HepG2 (cell line): ENCODE measurements around the gene PDCD5. TPM values are rescaled to one million over a fixed set of nuclear protein-coding genes. Genes with fewer than 3 reads are reported as not detected.

Experiments used
- ATAC-seq: fragments of 200-7000 bp; cut with Tn5 transposase; 3 replicates; pipeline ENCODE4 v1.9.1; 2020; ENCODE audit warnings: mild to moderate bottlenecking, moderate library complexity
- BruUV-seq: library from RNA; stranded (reverse); fragments of 400-500 nt; replicated peaks from 2 replicates; lab custom pipeline; 2021; lab: Mats Ljungman, UMichigan
- CTCF ChIA-PET: fragments of 300-600 bp; formaldehyde crosslinking; extraction: SDS; loops from one replicate; lab custom pipeline; 2021; ENCODE audit warnings: low total read pairs, inconsistent platforms, low intra/inter-chr PET ratio; lab: Yijun Ruan, JAX
- POLR2A ChIA-PET: fragments of 350-600 bp; sonication (Branson Sonifier 250); formaldehyde crosslinking; loops from one replicate; lab custom pipeline; 2020; ENCODE audit warnings: antibody characterized with exemption, inconsistent platforms; lab: Yijun Ruan, JAX
- DNase-seq: peaks from one replicate; pipeline ENCODE4 v3.0.0-alpha.2; 2015; ENCODE audit warnings: low spot score
- FAIRE-seq: peaks from 3 replicates; lab custom pipeline; 2011; peaks lifted over from hg19 to GRCh38; lab: Jason Lieb, UNC
- H2AFZ ChIP-seq: one replicate; pipeline ENCODE4 v1.6.1; 2011; ENCODE audit warnings: low read length, inconsistent platforms
- H3K27ac ChIP-seq: fragments of 300-600 bp; 3 replicates; pipeline ENCODE4 v1.8.0; 2011; ENCODE audit warnings: mixed run types, mild to moderate bottlenecking, mixed read lengths, low read length, inconsistent platforms; ENCODE audit not compliant: insufficient read depth; ENCODE audit errors: extremely low read length
- H3K27me3 ChIP-seq, 2 experiments: fragments of 200-600 bp in 1 of 2; 2 replicates in 1 of 2; 3 replicates in 1 of 2; pipeline versions ENCODE4 v1.6.0 to v1.8.0; 2011; ENCODE audit warnings: low read length in 2 of 2, mild to moderate bottlenecking in 2 of 2, moderate library complexity in 2 of 2, inconsistent platforms in 1 of 2; ENCODE audit not compliant: insufficient read depth in 2 of 2, control insufficient read depth in 1 of 2
- H3K36me3 ChIP-seq, 2 experiments: fragments of 200-600 bp in 1 of 2; replicated peaks in 1 of 2; 2 replicates in 1 of 2; 3 replicates in 1 of 2; pipeline versions ENCODE4 v1.5.1 to v1.8.0; 2011; ENCODE audit warnings: low read length in 2 of 2, inconsistent platforms in 1 of 2; ENCODE audit not compliant: insufficient read depth in 2 of 2, control insufficient read depth in 1 of 2
- H3K4me1 ChIP-seq: 2 replicates; pipeline ENCODE4 v1.5.1; 2012; ENCODE audit warnings: low read length, inconsistent platforms; ENCODE audit not compliant: insufficient read depth
- H3K4me2 ChIP-seq: 2 replicates; pipeline ENCODE4 v1.6.0; 2011; ENCODE audit warnings: low read depth, low read length, inconsistent platforms
- H3K4me3 ChIP-seq, 3 experiments: fragments of 200-600 bp in 1 of 3; sonication (generic), shearing (Covaris generic) in 1 of 3; replicated peaks in 1 of 3; 2 replicates each; pipeline ENCODE4 v1.5.1; 2011 to 2016; ENCODE audit warnings: low read length in 3 of 3, inconsistent platforms in 2 of 3, low read depth in 2 of 3, mild to moderate bottlenecking in 2 of 3, control low read depth in 1 of 3, mixed read lengths in 1 of 3; ENCODE audit not compliant: insufficient read depth in 1 of 3
- H3K79me2 ChIP-seq: one replicate; pipeline ENCODE4 v1.6.1; 2011; ENCODE audit warnings: low read length, inconsistent platforms; ENCODE audit not compliant: insufficient read depth
- H3K9ac ChIP-seq: 2 replicates; pipeline ENCODE4 v1.6.0; 2011; ENCODE audit warnings: mild to moderate bottlenecking, low read depth, low read length, inconsistent platforms; ENCODE audit not compliant: insufficient read depth
- H3K9me3 ChIP-seq: 2 replicates; pipeline ENCODE4 v1.5.1; 2012; ENCODE audit warnings: mild to moderate bottlenecking, low read length
- H4K20me1 ChIP-seq: 2 replicates; pipeline ENCODE4 v1.6.0; 2011; ENCODE audit warnings: inconsistent platforms, mild to moderate bottlenecking, low read length, moderate library complexity; ENCODE audit not compliant: insufficient read depth
- AGO2 ChIP-seq: fragments of 200-400 bp; formaldehyde crosslinking; optimal IDR thresholded peaks from 2 replicates; pipeline ENCODE3; 2017; ENCODE audit warnings: mild to moderate bottlenecking, low read depth, low read length, moderate library complexity
- CTCF ChIP-seq: sonication (generic); formaldehyde crosslinking; IDR thresholded peaks from 2 replicates; pipeline ENCODE4 v1.5.0; 2020; ENCODE audit warnings: mild to moderate bottlenecking, missing genetic modification reagents, moderate library complexity
- HNRNPL ChIP-seq: fragments of 200-400 bp; formaldehyde crosslinking; IDR thresholded peaks from 2 replicates; pipeline ENCODE4 v1.6.1; 2017; ENCODE audit warnings: mild to moderate bottlenecking, low read depth, low read length
- KMT2A ChIP-seq: sonication (generic); formaldehyde crosslinking; IDR thresholded peaks from 2 replicates; pipeline ENCODE4 v1.4.0; 2020; ENCODE audit warnings: missing genetic modification reagents
- ZNF879 ChIP-seq: sonication (generic); formaldehyde crosslinking; IDR thresholded peaks from 2 replicates; pipeline ENCODE4 v1.8.1; 2023; ENCODE audit warnings: missing genetic modification reagents
- WGBS: methylation state at CpG from one replicate; pipeline ENCODE4 v1.1.6; 2017; ENCODE audit warnings: low lambda C conversion rate; 5-methylcytosine and 5-hydroxymethylcytosine counted together
- in situ Hi-C: cut with HindIII; loops from 2 replicates; pipeline ENCODE4 v1.10.0; 2017; ENCODE audit warnings: low pct_unique_long_range_greater_than_20kb; ENCODE audit not compliant: extremely low pct_ligation_motif_present
- intact Hi-C: fragments of 100-400 bp; cut with micrococcal nuclease; formaldehyde crosslinking; loops from one replicate; pipeline ENCODE4 v1.10.0; 2022; ENCODE audit not compliant: unreplicated experiment
- polyA plus RNA-seq, 8 experiments: library from polyadenylated mRNA; depleted of rRNA in 3 of 8; stranded (reverse) in 7 of 8; unstranded in 1 of 8; fragments of >200 nt; fragmentation: Illumina TruSeq in 4 of 8; extraction: Trizol in 4 of 8; gene quantifications; 2 replicates each; pipeline versions ENCODE4 v1.2.1 to v1.2.3, GENCODE V29; 2011 to 2016; ENCODE audit warnings: low read depth in 4 of 8, missing spikeins in 1 of 8, mixed read lengths in 1 of 8; ENCODE audit not compliant: insufficient read depth in 1 of 8
- total RNA-seq, 5 experiments: library from RNA; depleted of rRNA; stranded (reverse); fragments of >200 nt; fragmentation: Illumina TruSeq; extraction: Trizol; gene quantifications; 2 replicates each; pipeline ENCODE4 v1.2.3, GENCODE V29; 2016; ENCODE audit warnings: low read depth in 1 of 5

PDCD5 gene
- total and polyA plus RNA-seq, 2 of the 13 experiments (the other 11 are each of a cell fraction or from before 2014, with no cell fraction given) = 56.3 to 332 TPM

DNA sequence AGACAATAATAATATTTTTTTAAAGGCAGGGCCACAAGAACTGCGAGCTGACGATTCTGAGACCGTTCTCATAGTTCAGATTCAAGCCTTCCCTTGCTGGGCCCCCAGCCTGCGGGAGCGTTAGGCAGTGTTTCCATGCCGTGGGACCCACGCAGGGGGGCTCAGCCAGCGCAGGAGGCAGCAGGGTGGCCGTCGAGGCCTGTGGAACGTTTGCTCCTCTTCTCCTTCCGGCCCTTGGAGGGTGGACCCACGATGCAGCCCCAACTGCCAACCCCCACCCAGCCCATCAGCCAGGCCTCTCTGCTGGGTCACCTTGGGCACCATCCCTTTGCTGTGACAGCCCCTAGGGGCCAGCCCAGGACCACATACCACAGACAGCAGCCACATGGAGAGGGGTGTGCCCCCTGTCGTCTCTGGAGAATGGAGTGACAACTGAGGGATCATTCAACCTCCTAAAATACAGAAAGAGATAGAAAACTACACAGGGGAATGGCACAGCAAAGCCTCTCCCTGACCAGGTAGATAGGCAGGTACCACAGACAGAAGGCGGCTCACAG is 46.8 kb downstream of the PDCD5 start:
- H3K9me3 ChIP-seq = no peaks in the 10 kb centered on the region
- no peak overlapping the region for H3K4me3 ChIP-seq
- H2AFZ ChIP-seq = no peak overlapping the region
- DNase-seq (no peak), FAIRE-seq (no peak), ATAC-seq (peak; percentile 44; the same call in 2 of the 3 replicates)
- H3K9ac ChIP-seq = no peak overlapping the region
- POLR2A ChIA-PET = no interaction called here
- no peaks in the 10 kb centered on the region for H4K20me1 ChIP-seq
- H3K27me3 ChIP-seq = no peaks in the 10 kb centered on the region
- BruUV-seq = no TSS peak
- CTCF ChIA-PET = no interaction called here
- intact Hi-C loops (no loop called here), in situ Hi-C loops (no loop called here)
- peaks cover 8 to 39% of the 10 kb centered on the region in 2 experiments; a peak in 4 of 5 replicates for H3K36me3 ChIP-seq
- no peaks in the 10 kb centered on the region for H3K79me2 ChIP-seq
- WGBS = 99% methylated on average over 10 of the region's 15 CpGs
- H3K27ac ChIP-seq = no peak overlapping the region
- TF ChIP-seq CTCF (0 out of 2 replicates have a peak, but pooled peaks have one; percentile 12), ZNF879 (no peak)
- TF ChIP-seq, all 625 proteins: peak for 1
- no peak overlapping the region for H3K4me2 ChIP-seq
- H3K4me1 ChIP-seq = no peaks in the 10 kb centered on the region

DNA sequence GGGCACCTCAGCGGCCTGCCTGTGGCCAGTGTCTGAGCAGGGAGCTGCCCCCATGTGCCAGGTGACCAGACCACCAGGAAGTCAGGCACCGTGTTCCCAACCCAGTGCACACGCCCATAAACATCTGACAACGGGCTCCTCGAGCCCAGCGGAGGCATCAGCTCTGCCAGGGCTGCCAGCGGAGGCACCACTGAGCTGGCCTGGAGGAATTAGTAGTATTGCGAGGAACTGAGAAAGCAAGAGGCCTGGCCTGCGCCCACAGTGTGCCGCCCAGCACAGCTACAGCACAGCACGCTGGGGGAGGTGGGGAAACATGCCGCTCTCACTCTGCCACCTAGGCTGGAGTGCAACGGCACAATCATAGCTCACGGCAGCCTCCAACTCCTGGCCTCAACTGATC is 49.3 kb downstream of the PDCD5 start:
- TF ChIP-seq AGO2 = peak; percentile 22
- TF ChIP-seq HNRNPL = 0 out of 2 replicates have a peak, but pooled peaks have one; percentile 28
- TF ChIP-seq KMT2A (CRISPR knock-in tag) = no peak
- TF ChIP-seq, all 625 proteins: peak for 2
- ChIA-PET POLR2A (no interaction called here), CTCF (no interaction called here)
- Histone ChIP-seq H3K4me2 (no peak overlapping the region), H4K20me1 (no peaks in the 10 kb centered on the region), H3K36me3 (peaks cover 2 to 33% of the 10 kb centered on the region in 2 experiments; a peak in 4 of 5 replicates), H3K27ac (no peak overlapping the region), H3K4me3 (no peak overlapping the region), H3K4me1 (no peaks in the 10 kb centered on the region), H3K79me2 (no peaks in the 10 kb centered on the region), H3K9me3 (no peaks in the 10 kb centered on the region), H3K27me3 (no peaks in the 10 kb centered on the region), H2AFZ (no peak overlapping the region), H3K9ac (no peak overlapping the region)
- ATAC-seq (no peak), DNase-seq (no peak), FAIRE-seq (no peak)
- in situ Hi-C loops = no loop called here
- intact Hi-C loops = no loop called here
- WGBS = 83% methylated on average over 3 of the region's 14 CpGs
- no TSS peak for BruUV-seq
